DMS79 (cell line): ENCODE measurements around the gene MAN2B2.

Experiments used
- DNase-seq: peaks from one replicate; lab custom pipeline; 2025; lab: John Stamatoyannopoulos, UW

The MAN2B2 gene

GRCh38 chr4:6568148-6568547 is 6.8 kb upstream of the MAN2B2 start:
- DNase-seq: no peak

GRCh38 chr4:6568689-6569332 is 6.2 kb upstream of the MAN2B2 start:
- peak; percentile 17 for DNase-seq

GRCh38 chr4:6571608-6572007 is 3.4 kb upstream of the MAN2B2 start:
- no peak for DNase-seq

- no peak for DNase-seq
Observed at GRCh38 chr4:6573551-6573950, 1.4 kb upstream of the MAN2B2 start.

GRCh38 chr4:6573986-6574746 is 823 bp upstream of the MAN2B2 start:
- DNase-seq: no peak

GRCh38 chr4:6575503-6576240 is 683 bp downstream of the MAN2B2 start:
- no peak for DNase-seq

GRCh38 chr4:6576512-6576911 is 1.5 kb downstream of the MAN2B2 start:
- DNase-seq: peak; percentile 40

- no peak for DNase-seq
Observed at GRCh38 chr4:6576932-6577331, 1.9 kb downstream of the MAN2B2 start.

GRCh38 chr4:6577409-6577808 is 2.4 kb downstream of the MAN2B2 start:
- DNase-seq: no peak

GRCh38 chr4:6578221-6578620 is 3.2 kb downstream of the MAN2B2 start:
- DNase-seq: no peak

GRCh38 chr4:6580353-6580752 is 5.4 kb downstream of the MAN2B2 start:
- DNase-seq: no peak

GRCh38 chr4:6581566-6582121 is 6.7 kb downstream of the MAN2B2 start:
- no peak for DNase-seq

- DNase-seq: no peak
Observed at GRCh38 chr4:6582889-6583490, 8.0 kb downstream of the MAN2B2 start.

GRCh38 chr4:6584865-6585264 is 9.9 kb downstream of the MAN2B2 start:
- DNase-seq: no peak

- DNase-seq: no peak
Observed at GRCh38 chr4:6586715-6587325, 11.8 kb downstream of the MAN2B2 start.

- DNase-seq: no peak
Observed at GRCh38 chr4:6589444-6589843, 14.5 kb downstream of the MAN2B2 start.

- no peak for DNase-seq
Observed at GRCh38 chr4:6591313-6591712, 16.3 kb downstream of the MAN2B2 start.

GRCh38 chr4:6591781-6592180 is 16.8 kb downstream of the MAN2B2 start:
- DNase-seq: no peak

GRCh38 chr4:6592804-6593563 is 18.0 kb downstream of the MAN2B2 start:
- DNase-seq: no peak

- no peak for DNase-seq
Observed at GRCh38 chr4:6594341-6594740, 19.4 kb downstream of the MAN2B2 start.

- DNase-seq: no peak
Observed at GRCh38 chr4:6594826-6595355, 19.9 kb downstream of the MAN2B2 start.
